Gastroesophageal sphincter (tissue), 3 donors: ENCODE data around the gene KPNA3.

Experiments used
- CTCF ChIP-seq, 4 experiments: fragments of 200-600 bp in 2 of 4; fragments of 450-650 bp in 2 of 4; sonication (generic) in 1 of 4; IDR thresholded peaks; one replicate each; pipeline ENCODE4 v1.5.1; 2017 to 2019; ENCODE audit warnings: antibody characterized with exemption in 4 of 4, mild to moderate bottlenecking in 2 of 4, moderate library complexity in 2 of 4
- EP300 ChIP-seq: sonication (generic); formaldehyde crosslinking; IDR thresholded peaks from one replicate; pipeline ENCODE4 v1.6.1; 2017; ENCODE audit warnings: antibody characterized with exemption, mild to moderate bottlenecking
- POLR2A ChIP-seq, 2 donors: fragments of 450-650 bp; IDR thresholded peaks; one replicate each; pipeline ENCODE4 v1.6.1; 2017; ENCODE audit warnings: antibody characterized with exemption in 2 of 2, mild to moderate bottlenecking in 2 of 2, moderate library complexity in 1 of 2

DNA sequence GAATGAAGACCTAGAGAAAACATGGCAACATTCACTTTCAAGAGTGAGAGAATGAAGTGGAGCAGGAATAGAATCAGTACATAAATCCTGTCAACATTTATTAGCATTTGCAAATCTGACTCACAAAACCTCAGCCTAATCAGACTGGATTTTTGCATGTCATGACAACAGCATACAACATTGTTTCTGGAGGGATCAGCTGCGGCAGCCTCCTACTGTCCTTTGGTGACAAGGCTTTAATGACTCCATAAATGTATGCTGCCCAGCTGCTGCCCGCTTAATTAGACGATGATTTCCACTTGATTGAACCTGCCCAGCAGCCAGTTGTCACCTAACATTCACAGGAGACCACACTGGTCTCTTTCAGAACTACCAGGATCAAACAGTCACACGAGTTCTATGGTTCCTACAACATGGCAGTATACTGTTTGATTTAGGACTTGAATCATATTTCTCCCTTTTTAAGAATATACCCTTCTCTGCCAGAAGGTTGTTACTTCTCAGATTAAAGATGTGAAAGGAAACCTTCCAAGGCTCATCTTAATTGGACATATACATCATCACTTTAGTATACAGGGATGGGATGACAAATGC, 110.5 kb downstream of the KPNA3 start:
- TF ChIP-seq EP300 (no peak), CTCF (IDR thresholded peaks at IDR 0.05) (no peak), POLR2A (IDR thresholded peaks at IDR 0.05) (no peak)
